ENCODE results near the gene C1orf50.

GRCh38 chr1:42817440-42817767, 50.4 kb downstream of the C1orf50 start:
- no peak for TF ChIP-seq RARB (CRISPR knock-in tag; IDR thresholded peaks at IDR 0.05)
- TF ChIP-seq ZC3H10 (CRISPR knock-in tag; IDR thresholded peaks at IDR 0.05), result no peak
- no peak for TF ChIP-seq PATZ1 (CRISPR knock-in tag; IDR thresholded peaks at IDR 0.05; ENCODE audit: borderline replicate concordance)
- TF ChIP-seq ZNF70 (CRISPR knock-in tag; IDR thresholded peaks at IDR 0.05), result no peak
- no peak for TF ChIP-seq POU6F1 (CRISPR knock-in tag; IDR thresholded peaks at IDR 0.05; ENCODE audit: borderline replicate concordance, low read depth)
- TF ChIP-seq ISL1 (CRISPR knock-in tag; IDR thresholded peaks at IDR 0.05), result no peak
